Activated CD4-positive, CD25-positive, alpha-beta regulatory T cell treated with anti-CD3 and anti-CD28 coated beads, Interleukin-2, amount 50 U/mL, for 72 hours (primary cell): ENCODE data around the gene EPB41.
"Not testable (repeated sequence)": the region's sequence is repeated elsewhere in the genome, so short reads cannot be mapped to it uniquely, and the experiment has no call there.

Source experiments
- DNase-seq: peaks from one replicate; pipeline ENCODE4 v3.0.0; 2021

Gene EPB41

GRCh38 chr1:28927648-28928313 is 13.4 kb downstream of the EPB41 start:
- no peak for DNase-seq

DNA sequence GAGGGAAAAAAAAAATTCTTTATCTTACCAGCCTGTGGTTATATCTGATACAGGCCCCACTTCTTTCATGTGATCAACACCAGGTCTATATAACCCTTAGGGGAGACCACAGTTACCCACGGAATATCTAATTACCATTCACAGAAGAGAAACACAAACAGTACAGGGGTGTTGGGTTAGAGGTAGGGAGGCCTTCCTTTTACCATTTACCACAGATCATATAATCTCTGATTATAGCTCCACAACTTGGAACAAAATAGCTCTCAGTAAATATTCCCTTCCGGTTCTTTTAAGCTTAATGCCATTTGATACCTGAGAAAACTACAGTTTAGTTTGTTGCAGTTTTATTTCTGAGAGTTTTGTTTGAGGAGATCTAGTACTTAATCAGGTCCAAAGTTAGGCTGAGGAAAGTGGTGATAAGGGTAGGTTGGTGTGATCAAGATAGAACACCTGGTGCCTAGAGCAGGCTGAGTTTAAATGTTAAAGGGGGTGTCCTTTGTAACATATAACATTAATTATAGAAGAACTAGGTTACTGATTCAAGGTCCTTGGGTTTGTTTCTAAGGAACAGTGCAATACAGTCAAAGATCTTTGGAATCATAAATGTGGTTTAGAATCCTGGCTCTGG is 14.1 kb downstream of the EPB41 start:
- no peak for DNase-seq

DNA sequence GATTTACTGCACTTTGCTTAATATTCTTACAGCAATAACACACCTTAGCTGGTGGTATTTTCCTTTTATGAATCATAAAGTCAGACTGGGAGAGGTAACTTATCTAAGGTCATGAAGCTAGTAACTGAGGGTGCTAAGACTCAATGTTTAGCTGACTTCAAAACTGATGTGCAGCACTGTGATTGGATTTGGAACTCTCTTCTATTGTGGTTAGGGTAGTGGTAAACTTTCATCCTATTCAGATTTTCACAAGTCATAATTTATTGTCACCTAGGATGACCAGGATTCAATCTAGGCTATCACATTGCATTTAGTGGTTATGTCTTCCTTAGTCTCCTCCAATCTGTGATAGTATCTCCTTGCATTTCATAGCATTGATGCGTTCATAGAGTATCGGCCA is 18.9 kb downstream of the EPB41 start:
- no peak for DNase-seq

DNA sequence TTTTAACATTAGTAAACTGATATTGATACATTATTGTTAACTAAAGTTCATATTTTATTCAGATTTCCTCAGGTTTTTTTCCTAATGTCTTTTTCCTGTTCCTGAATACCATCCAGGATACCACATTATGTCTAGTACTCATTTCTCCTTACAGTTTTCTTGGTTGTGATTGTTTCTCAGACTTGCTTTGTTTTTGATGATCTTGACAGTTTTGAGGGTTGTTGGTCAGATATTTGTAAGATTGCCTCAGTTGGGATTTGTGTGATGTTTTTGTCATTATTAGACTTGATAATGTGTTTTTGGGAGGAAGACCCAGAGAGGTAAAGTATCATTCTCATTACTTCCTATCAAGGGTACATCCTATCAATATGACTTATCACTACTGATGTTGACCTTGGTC is 19.5 kb downstream of the EPB41 start:
- DNase-seq = no peak

DNA sequence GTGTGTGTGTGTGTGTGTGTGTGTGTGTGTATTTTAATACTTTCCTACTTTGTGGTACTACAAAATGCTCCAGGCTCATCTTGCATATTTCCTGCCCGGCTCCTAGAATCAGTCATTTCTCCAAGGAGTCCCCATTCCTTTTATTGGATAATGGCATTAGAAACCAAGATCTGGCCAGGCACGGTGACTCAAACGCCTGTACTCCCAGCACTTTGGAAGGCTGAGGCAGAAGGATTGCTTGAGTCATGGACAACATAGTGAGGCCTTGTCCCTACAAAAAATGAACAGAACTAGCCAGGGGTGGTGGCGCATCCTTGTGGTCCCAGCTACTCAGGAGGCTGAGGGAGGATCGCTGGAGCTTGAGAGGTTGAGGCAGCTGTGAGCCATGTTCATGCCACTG is 20.3 kb downstream of the EPB41 start:
- DNase-seq = no peak

GRCh38 chr1:28935293-28935692 is 20.9 kb downstream of the EPB41 start:
- no peak for DNase-seq

DNA sequence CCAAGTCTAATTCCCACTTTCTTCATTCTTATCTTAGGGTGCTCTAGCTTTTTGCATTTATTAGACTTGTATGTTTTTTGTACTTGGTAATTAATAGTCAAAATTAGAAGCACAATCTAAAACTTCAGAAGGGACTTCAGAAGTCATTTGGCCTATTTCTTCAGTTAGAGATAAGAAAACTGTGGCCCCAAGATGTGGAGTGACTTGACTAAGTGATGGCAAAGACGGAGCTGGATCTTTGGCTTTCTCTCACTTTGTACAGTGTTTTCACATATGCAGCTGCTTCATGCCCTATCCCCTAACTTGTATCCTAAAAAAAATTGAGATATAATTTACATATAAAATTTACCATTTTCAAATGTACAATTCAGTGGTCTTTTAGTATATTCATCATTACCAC is 21.7 kb downstream of the EPB41 start:
- DNase-seq = no peak

DNA sequence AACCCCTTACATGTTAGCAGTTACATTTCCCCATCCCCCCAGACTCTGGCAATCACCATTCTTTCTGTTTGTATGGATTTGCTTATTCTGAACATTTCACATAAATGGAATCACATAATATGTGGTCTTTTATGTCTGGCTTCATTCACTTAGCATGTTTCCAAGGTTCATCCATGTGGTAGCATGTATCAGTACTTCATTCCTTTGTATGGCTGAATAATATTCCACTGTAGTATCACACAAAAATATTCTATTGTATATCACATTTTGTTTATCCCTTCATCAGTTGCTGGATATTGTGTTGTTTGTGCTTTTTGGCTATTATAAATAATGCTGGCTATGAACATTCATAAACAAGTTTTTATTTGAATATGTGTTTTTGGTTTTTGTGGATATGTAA is 22.2 kb downstream of the EPB41 start:
- no peak for DNase-seq

- not testable (repeated sequence) for DNase-seq
These were observed 29.2 kb downstream of the EPB41 start for GRCh38 chr1:28943581-28943980.

GRCh38 chr1:28950006-28950405 is 35.6 kb downstream of the EPB41 start:
- DNase-seq = no peak

GRCh38 chr1:28950449-28950848 is 36.1 kb downstream of the EPB41 start:
- DNase-seq = no peak

DNA sequence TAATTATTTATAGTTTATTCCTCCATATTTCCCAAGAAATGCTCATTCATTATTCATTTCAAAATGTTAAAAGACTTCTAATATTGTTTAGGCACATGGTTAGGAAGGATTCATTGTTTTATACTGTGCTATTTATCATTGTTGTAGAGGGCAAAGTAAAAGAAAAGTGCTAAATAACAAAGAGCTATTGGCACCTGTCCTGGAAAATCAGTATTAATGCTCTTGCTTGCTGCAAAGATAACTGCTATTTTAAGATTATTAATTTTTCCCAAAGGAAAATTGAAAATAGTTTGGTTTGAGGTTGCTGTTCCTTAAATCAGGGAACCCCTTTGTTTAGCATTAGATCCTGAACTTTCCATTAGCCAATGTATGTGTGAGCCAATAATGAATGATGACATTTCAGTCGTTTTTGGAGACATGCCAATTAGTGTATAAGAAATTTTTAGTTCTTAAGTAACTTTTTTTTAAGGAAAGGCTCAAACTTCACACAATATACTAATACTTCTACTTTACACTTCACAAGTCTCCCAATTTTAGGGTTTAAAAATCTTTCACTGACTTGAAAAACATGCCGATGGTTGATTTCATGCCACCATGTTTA is 39.9 kb downstream of the EPB41 start:
- DNase-seq = no peak

DNA sequence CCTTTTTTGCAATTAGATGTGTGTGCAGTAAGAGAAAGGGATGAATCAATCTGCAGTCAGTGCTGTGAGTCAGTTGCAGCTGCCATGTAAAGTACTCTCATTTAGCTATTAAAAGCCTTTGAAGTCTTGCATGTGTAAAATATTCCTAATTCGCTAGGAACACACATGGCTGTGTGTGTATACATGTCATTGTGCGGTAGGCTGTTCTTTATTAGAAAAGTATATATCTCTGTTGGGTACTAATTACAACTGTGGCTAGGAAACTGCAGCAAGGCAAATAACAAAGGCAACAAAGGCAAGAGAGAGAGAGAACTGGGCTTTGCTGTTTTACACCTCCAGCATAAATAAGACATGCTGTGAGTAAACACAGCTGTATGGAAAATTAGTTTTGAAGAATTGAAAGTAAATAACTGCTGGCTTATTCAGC is 41.7 kb downstream of the EPB41 start:
- no peak for DNase-seq

- not testable (repeated sequence) for DNase-seq
These were observed 47.9 kb downstream of the EPB41 start for GRCh38 chr1:28962114-28962831.

DNA sequence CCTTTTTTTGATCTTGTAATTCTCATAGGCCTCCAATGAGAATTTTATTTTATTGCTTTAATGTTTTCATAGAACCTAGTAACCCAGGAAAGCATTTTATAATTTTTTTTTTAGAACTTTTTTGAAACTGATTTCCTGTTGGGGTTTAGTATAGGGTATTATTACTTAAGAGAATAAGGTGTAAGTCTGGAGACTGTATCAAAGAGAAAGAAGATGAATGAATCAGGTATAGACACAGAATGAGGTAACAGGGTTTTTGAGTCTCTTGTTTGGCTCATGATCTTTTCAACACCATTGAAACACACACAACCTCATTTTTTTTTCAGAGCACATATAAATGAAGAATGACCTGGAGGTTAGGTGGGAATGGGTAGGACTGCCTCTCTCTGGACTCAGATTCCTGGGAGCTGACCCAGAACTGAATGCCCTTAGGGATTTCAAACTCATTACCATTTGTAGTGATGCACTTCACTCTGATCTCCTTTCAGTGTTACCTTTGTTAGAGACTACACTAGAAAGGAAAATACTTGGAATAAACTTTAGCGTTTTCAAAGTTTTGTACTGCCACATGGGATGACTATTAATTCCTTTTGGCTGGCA is 51.0 kb downstream of the EPB41 start:
- DNase-seq = no peak

DNA sequence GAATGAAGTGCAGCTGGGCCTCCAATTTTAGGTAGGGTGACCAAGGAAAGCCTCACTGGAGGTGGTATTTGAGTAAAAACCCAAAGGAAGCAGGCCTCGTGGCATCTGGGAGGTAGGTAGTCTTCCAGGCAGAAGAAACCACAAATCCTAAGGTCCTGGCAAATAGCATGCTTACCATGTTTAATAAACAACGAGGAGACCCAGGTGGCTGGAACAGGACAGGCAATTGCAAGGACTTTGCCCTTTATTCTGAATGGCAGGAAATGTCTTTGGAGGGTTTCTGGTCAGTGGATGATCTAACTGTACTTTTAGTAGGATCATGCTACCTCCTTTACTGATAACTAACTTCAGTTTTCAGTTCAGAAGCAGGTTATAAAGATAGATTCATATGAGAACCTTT is 52.2 kb downstream of the EPB41 start:
- no peak for DNase-seq

- no peak for DNase-seq
These were observed 57.8 kb downstream of the EPB41 start for GRCh38 chr1:28971980-28972771.

GRCh38 chr1:28973596-28974421 is 59.4 kb downstream of the EPB41 start:
- no peak for DNase-seq

DNA sequence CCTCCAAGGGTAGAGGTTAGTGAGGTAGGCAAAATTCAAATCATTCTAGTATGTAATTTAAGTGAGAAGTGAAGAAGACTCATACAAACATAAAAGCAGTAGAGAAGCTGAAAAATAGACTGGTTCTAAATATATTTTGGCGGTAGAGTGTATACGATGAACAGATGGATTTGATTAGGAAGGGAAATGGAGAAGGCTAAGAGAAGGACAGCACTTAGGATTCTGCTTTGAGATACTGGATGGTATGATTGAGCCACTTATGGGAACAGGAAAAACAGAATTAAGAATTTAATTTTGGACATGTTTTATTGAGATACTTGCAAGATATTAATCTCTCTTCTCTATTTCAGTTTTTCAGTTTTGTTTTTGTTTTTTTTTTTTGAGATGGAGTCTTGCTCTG is 60.1 kb downstream of the EPB41 start:
- no peak for DNase-seq

DNA sequence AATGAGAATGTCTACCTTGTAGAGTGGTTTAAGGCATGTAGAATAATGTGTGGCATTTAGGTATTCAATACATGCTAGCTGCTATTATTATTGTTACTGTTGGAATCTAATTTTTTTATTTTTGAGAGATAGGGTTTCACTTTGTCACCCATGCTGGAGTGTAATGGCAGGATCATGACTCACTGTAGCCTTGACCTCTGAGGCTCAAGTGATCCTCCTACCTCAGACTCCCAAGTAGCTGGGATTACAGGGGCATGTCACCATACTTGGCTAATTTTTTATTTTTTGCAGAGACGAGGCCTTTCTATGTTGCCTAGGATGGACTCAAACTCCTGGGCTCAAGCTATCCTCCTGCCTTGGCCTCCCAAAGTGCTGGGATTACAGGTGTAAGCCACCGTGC is 61.9 kb downstream of the EPB41 start:
- no peak for DNase-seq

DNA sequence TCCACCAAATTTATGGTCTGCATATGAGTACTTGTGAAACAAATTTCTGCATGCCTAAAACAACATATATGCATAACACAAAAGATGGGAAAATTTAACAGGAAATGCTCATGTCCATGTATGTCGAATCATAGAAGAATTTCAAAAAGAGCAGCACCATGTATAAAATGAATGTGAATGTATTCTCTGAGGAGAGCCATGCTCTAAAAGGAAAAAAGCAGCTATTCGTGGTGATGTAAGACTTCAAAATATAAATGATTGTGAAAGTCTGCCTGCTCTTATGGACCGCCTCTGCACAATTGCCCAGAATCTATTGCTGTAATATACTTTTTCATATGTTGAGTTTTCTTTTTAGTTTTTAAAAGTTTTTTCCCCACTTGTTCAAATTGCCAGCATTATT is 66.8 kb downstream of the EPB41 start:
- no peak for DNase-seq

DNA sequence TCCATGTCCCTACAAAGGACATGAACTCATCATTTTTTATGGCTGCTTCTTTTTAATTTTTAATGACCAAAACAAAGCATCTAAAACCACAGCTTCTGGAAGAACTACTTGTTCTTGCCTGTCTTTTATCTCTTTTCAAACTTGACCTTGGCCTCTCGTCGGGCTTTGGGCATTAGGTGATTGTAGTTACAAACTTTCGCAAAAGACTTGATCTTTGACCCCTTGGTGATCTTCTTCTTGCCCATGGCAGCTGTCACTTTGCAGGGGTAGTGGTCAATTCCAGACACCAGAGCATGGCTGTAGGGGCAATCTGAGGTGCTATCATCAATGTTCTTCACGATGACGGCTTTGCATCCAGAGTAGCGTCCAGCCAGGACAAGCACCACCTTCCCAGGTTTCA is 67.8 kb downstream of the EPB41 start:
- DNase-seq = no peak
